Measurements from ENCODE around the gene TMA7B.

TMA7B gene

GRCh38 chr22:39959640-39960447 is at the start of gene TMA7B:
TMA7B (plus strand) TSS chr22:39960397; CDS start chr22:39964375, 3,978 bp downstream.
- DNase-seq = peak; percentile 81

GRCh38 chr22:39910876-39911613 is 49.2 kb upstream of the TMA7B start:
- no peak for DNase-seq

- DNase-seq = no peak
These were observed 46.9 kb upstream of the TMA7B start for GRCh38 chr22:39913321-39913720.

GRCh38 chr22:39913886-39914285 is 46.3 kb upstream of the TMA7B start:
- no peak for DNase-seq

- no peak for DNase-seq
These were observed 45.6 kb upstream of the TMA7B start for GRCh38 chr22:39914584-39914983.

- DNase-seq = no peak
These were observed 44.9 kb upstream of the TMA7B start for GRCh38 chr22:39915295-39915726.

- no peak for DNase-seq
These were observed 43.7 kb upstream of the TMA7B start for GRCh38 chr22:39916496-39916895.

- DNase-seq = no peak
These were observed 43.0 kb upstream of the TMA7B start for GRCh38 chr22:39917197-39917643.

- DNase-seq = peak; percentile 4
These were observed 42.3 kb upstream of the TMA7B start for GRCh38 chr22:39917776-39918495.

GRCh38 chr22:39920134-39920743 is 40.0 kb upstream of the TMA7B start:
- no peak for DNase-seq

- no peak for DNase-seq
These were observed 36.5 kb upstream of the TMA7B start for GRCh38 chr22:39923696-39924095.

- no peak for DNase-seq
These were observed 35.9 kb upstream of the TMA7B start for GRCh38 chr22:39924286-39924685.

- DNase-seq = no peak
These were observed 34.9 kb upstream of the TMA7B start for GRCh38 chr22:39925273-39925672.

GRCh38 chr22:39925909-39926679 is 34.1 kb upstream of the TMA7B start:
- no peak for DNase-seq

- no peak for DNase-seq
These were observed 33.4 kb upstream of the TMA7B start for GRCh38 chr22:39926753-39927152.

- no peak for DNase-seq
These were observed 32.7 kb upstream of the TMA7B start for GRCh38 chr22:39927544-39927943.

- no peak for DNase-seq
These were observed 31.4 kb upstream of the TMA7B start for GRCh38 chr22:39928536-39929520.

- no peak for DNase-seq
These were observed 28.9 kb upstream of the TMA7B start for GRCh38 chr22:39931251-39931650.

- no peak for DNase-seq
These were observed 28.0 kb upstream of the TMA7B start for GRCh38 chr22:39932166-39932565.

GRCh38 chr22:39932918-39933649 is 27.1 kb upstream of the TMA7B start:
- DNase-seq = peak; percentile 7
